Measurements from ENCODE around the gene DUSP12.
A peak's percentile ranks its signal among the peaks of the same experiment; 100 is the strongest.

DUSP12 gene

GRCh38 chr1:161727256-161727924 lies 22.2 kb upstream of the DUSP12 start:
- no peak for DNase-seq (ENCODE audit: extremely low read depth, low read depth)
- TF ChIP-seq CTCF (IDR thresholded peaks at IDR 0.05; ENCODE audit: low read depth, low read length, missing control alignments) = no peak
- H3K4me3 ChIP-seq (replicated peaks; ENCODE audit: low read depth, low read length) = peak overlapping the region; percentile 76

GRCh38 chr1:161728376-161729226 lies 21.0 kb upstream of the DUSP12 start:
- DNase-seq (ENCODE audit: extremely low read depth, low read depth) = no peak
- H3K4me3 ChIP-seq (replicated peaks; ENCODE audit: low read depth, low read length) = no peak overlapping the region
- TF ChIP-seq CTCF (IDR thresholded peaks at IDR 0.05; ENCODE audit: low read depth, low read length, missing control alignments) = no peak

DNA sequence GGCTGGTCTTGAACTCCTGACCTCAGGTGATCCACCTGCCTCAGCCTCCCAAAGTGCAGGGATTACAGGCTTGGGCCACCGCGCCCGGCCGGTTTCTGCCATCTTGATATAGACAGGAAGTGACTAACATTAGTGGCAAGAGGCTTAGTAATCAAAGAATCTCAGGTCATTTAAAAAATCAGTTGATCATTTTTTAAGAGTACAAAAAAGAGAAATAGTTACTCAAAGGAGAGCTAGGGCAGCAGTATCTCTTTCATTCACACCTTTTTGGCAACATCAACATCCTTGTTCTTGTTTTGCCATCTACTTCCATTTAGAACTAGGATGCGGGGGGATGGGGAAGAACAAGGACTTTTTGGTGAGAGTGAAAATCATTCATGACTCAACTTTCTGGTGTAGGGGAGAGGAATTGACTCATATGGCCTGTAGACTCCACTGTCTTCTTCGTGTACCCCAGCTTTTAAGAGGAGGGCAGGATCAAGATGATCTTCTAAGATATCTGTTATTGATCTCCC lies 19.5 kb upstream of the DUSP12 start:
- TF ChIP-seq CTCF (IDR thresholded peaks at IDR 0.05; ENCODE audit: low read depth, low read length, missing control alignments) = no peak
- no peak for DNase-seq (ENCODE audit: extremely low read depth, low read depth)
- H3K4me3 ChIP-seq (replicated peaks; ENCODE audit: low read depth, low read length) = no peak overlapping the region

- no peak for TF ChIP-seq CTCF (IDR thresholded peaks at IDR 0.05; ENCODE audit: low read depth, low read length, missing control alignments)
- no peak overlapping the region for H3K4me3 ChIP-seq (replicated peaks; ENCODE audit: low read depth, low read length)
- no peak for DNase-seq (ENCODE audit: extremely low read depth, low read depth)
Measured at GRCh38 chr1:161731241-161731640, 18.3 kb upstream of the DUSP12 start.

DNA sequence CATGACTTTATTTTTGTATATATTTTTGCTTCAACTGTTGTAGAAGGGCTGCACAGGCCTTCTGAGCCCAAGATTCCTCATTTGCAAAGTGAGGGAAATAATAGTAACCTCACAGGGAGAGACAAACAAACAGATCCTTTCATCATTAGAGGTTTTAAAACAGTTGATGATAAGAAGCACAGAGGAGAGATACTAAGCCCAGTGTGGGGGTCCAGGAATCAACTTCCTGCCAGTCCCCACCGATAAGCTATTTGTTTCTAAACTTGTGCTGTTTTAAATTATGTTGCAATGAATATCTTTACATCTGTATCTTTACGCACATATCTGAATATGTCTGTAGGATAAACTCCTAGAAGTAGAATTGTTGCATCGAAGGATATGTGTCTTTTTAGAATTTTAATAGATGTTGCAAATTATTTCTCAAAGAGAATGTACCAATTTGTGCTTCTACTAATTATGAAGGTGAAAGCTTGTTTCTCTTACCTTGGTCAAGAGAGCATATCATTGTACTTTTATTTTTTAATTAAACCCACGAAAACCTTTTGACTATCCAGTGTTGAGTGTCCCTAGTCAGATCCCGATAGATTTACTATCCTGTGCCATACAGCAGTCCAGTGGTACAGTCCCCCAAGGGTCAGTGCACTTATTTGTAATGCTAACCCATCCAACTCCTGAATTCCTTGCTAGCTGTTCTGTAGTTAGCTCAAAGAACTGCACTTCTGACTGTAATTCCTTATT lies 17.4 kb upstream of the DUSP12 start:
- no peak overlapping the region for H3K4me3 ChIP-seq (replicated peaks; ENCODE audit: low read depth, low read length)
- TF ChIP-seq CTCF (IDR thresholded peaks at IDR 0.05; ENCODE audit: low read depth, low read length, missing control alignments) = no peak
- DNase-seq (ENCODE audit: extremely low read depth, low read depth) = no peak

- no peak overlapping the region for H3K4me3 ChIP-seq (replicated peaks; ENCODE audit: low read depth, low read length)
- DNase-seq (ENCODE audit: extremely low read depth, low read depth) = no peak
- TF ChIP-seq CTCF (IDR thresholded peaks at IDR 0.05; ENCODE audit: low read depth, low read length, missing control alignments) = no peak
Measured at GRCh38 chr1:161733526-161733925, 16.1 kb upstream of the DUSP12 start.

Measured in HFF-Myc (cell line).